Measurements from ENCODE around the gene DNAL4.

The DNAL4 gene

DNA sequence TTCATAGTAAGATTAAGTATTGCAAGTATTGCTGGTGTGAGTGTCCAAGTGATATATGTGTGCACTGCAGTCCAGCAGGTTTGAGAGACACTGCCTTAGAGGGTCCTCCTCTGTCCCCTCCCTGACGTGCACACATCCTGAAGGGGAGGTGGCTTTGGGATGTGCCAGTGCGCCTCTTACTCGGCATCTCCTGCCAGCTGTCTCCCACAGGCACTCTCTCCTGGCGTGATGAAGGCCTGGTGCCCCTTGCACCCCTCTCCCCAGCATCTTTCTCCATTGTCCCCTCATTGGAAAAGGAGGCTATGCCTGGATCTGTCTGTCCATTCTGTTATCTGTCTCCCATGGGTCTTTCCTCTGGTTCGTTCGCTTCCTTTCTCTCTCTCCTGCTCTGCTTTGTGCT, 64.0 kb downstream of the DNAL4 start:
- no peak overlapping the region for H3K4me3 ChIP-seq (ENCODE audit: low read depth, low read length)
- DNase-seq (ENCODE audit: low read depth) = no peak
- TF ChIP-seq, protein P1, sequence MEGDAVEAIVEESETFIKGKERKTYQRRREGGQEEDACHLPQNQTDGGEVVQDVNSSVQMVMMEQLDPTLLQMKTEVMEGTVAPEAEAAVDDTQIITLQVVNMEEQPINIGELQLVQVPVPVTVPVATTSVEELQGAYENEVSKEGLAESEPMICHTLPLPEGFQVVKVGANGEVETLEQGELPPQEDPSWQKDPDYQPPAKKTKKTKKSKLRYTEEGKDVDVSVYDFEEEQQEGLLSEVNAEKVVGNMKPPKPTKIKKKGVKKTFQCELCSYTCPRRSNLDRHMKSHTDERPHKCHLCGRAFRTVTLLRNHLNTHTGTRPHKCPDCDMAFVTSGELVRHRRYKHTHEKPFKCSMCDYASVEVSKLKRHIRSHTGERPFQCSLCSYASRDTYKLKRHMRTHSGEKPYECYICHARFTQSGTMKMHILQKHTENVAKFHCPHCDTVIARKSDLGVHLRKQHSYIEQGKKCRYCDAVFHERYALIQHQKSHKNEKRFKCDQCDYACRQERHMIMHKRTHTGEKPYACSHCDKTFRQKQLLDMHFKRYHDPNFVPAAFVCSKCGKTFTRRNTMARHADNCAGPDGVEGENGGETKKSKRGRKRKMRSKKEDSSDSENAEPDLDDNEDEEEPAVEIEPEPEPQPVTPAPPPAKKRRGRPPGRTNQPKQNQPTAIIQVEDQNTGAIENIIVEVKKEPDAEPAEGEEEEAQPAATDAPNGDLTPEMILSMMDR (IDR thresholded peaks at IDR 0.05; ENCODE audit: low read depth, low read length, missing control alignments) = no peak

DNA sequence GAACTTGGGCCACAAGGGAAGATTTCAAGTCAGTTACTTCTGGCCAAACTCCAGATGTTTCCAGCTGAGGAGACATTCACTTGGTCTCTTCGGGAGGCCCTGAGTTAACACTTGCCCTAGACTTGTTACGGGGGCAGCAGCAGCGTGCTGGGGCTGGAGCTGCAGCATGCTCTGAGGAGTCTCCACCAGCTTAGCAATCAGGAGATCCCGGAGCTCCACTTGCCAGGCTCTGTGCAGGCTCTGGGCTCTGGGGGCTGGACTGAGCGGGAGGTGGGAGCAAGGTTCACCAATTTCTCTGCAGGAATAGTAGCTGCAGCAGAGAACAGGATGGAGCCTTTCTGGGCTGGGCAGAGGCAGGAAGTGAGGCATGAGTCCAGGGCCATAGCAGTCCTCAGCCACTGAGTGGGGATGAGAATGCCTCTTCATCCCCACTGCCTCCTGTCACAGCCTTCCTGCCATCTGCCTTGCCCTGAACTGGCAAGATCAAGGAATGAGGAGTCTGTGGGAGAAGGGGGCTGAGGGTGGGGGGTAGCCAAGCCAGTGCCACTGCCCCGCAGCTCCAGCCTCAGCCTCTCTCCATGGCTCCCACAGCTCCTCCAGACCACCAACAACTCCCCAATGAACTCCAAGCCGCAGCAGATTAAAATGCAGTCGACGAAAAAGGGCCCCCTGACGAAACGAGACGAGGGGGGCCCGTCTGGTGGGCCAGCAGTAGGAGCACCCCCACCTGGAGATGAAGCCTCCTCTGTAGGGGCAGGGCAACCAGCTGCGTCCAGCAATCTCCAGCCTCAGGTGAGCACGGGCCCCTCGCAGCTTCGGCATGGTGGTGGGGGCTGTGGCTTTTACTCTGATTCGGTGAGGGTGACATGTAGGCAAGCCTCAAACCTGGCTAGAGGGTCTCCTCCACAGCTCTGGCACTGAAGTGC, 64.8 kb downstream of the DNAL4 start:
- DNase-seq (ENCODE audit: low read depth) = no peak
- TF ChIP-seq, protein P1 (IDR thresholded peaks at IDR 0.05; ENCODE audit: low read depth, low read length, missing control alignments) = no peak
- no peak overlapping the region for H3K4me3 ChIP-seq (ENCODE audit: low read depth, low read length)

Measured in GM12864 (cell line).